GM12878 (cell line): ENCODE results near the gene AP1M2. TPM values are rescaled to one million over a fixed set of nuclear protein-coding genes. Genes with fewer than 3 reads are reported as not detected.
A peak's percentile ranks its signal among the peaks of the same experiment; 100 is the strongest.

Experiments
- ATAC-seq: fragments of 200-7000 bp; cut with Tn5 transposase; 3 replicates; pipeline ENCODE4 v1.9.1; 2020; ENCODE audit warnings: mild to moderate bottlenecking, moderate library complexity
- BruUV-seq: library from RNA; stranded (reverse); fragments of 400-500 nt; replicated peaks from 2 replicates; lab custom pipeline; 2021; lab: Mats Ljungman, UMichigan
- CTCF ChIA-PET: fragments of 300-600 bp; sonication (Branson Sonifier 250); formaldehyde crosslinking; extraction: SDS; loops from one replicate; lab custom pipeline; 2021; ENCODE audit warnings: inconsistent platforms; lab: Yijun Ruan, JAX
- POLR2A ChIA-PET: fragments of 350-600 bp; formaldehyde crosslinking; extraction: SDS; loops from one replicate; lab custom pipeline; 2021; ENCODE audit warnings: inconsistent platforms; lab: Charles Lee
- RAD21 ChIA-PET: fragments of 300-600 bp; sonication (Branson Sonifier 250); formaldehyde crosslinking; loops from one replicate; lab custom pipeline; 2023; ENCODE audit warnings: antibody characterized with exemption; ENCODE audit not compliant: unreplicated experiment; lab: Charles Lee
- SMC1A ChIA-PET: fragments of 300-600 bp; sonication (Branson Sonifier 250); formaldehyde crosslinking; loops from one replicate; lab custom pipeline; 2023; ENCODE audit not compliant: unreplicated experiment, uncharacterized antibody; lab: Charles Lee
- DNase-seq: peaks from one replicate; pipeline ENCODE4 v3.0.0-alpha.2; 2011; ENCODE audit warnings: low read depth, low spot score
- FAIRE-seq: peaks from 3 replicates; lab custom pipeline; 2011; peaks lifted over from hg19 to GRCh38; lab: Jason Lieb, UNC
- H2AFZ ChIP-seq: 2 replicates; pipeline ENCODE4 v1.6.0; 2011; ENCODE audit warnings: low read depth, low read length, control low read depth; ENCODE audit not compliant: control insufficient read depth
- H3K27ac ChIP-seq: 2 replicates; pipeline ENCODE4 v1.5.1; 2011; ENCODE audit warnings: control low read depth; ENCODE audit not compliant: control insufficient read depth, insufficient read depth
- H3K27me3 ChIP-seq, 2 experiments: replicated peaks in 1 of 2; 2 replicates each; pipeline versions ENCODE4 v1.6.0 to v1.6.1; 2011; ENCODE audit warnings: low read length in 1 of 2; ENCODE audit not compliant: control insufficient read depth in 2 of 2, insufficient read depth in 2 of 2
- H3K36me3 ChIP-seq, 2 experiments: 2 replicates each; pipeline ENCODE4 v1.5.1; 2011; ENCODE audit warnings: low read length in 1 of 2; ENCODE audit not compliant: control insufficient read depth in 2 of 2, insufficient read depth in 2 of 2
- H3K4me1 ChIP-seq: 2 replicates; pipeline ENCODE4 v1.6.1; 2011; ENCODE audit warnings: mild to moderate bottlenecking, low read length, moderate library complexity, mixed read lengths; ENCODE audit not compliant: control insufficient read depth, insufficient read depth
- H3K4me2 ChIP-seq: 2 replicates; pipeline ENCODE4 v1.6.0; 2011; ENCODE audit warnings: control low read depth; ENCODE audit not compliant: control insufficient read depth, insufficient read depth
- H3K4me3 ChIP-seq: fragments of 200-600 bp; sonication (generic); 2 replicates; pipeline ENCODE4 v1.5.1; 2016
- H3K79me2 ChIP-seq: 2 replicates; pipeline ENCODE4 v1.6.0; 2011; ENCODE audit warnings: low read length; ENCODE audit not compliant: control insufficient read depth, insufficient read depth
- H3K9ac ChIP-seq: 2 replicates; pipeline ENCODE4 v1.8.0; 2011; ENCODE audit warnings: low read length, control low read depth, mixed read lengths; ENCODE audit not compliant: control insufficient read depth, insufficient read depth
- H3K9me3 ChIP-seq: replicated peaks from 3 replicates; pipeline ENCODE4 v1.5.1; 2011; ENCODE audit warnings: mild to moderate bottlenecking, low read length; ENCODE audit not compliant: control insufficient read depth, insufficient read depth
- H4K20me1 ChIP-seq: 2 replicates; pipeline ENCODE4 v1.6.0; 2011; ENCODE audit not compliant: control insufficient read depth, insufficient read depth
- BMI1 ChIP-seq: fragments of 450-650 bp; IDR thresholded peaks from 2 replicates; pipeline ENCODE4 v1.6.1; 2016; ENCODE audit warnings: mild to moderate bottlenecking, moderate library complexity, borderline replicate concordance
- ETV6 ChIP-seq, 2 experiments: fragments of 450-650 bp in 1 of 2; IDR thresholded peaks in 1 of 2; conservative IDR thresholded peaks in 1 of 2; 2 replicates each; pipeline ENCODE4 v1.6.1; 2014; ENCODE audit warnings: antibody characterized with exemption in 1 of 2, borderline replicate concordance in 1 of 2, low read depth in 1 of 2, mild to moderate bottlenecking in 1 of 2, moderate library complexity in 1 of 2
- LARP7 ChIP-seq: fragments of 450-650 bp; IDR thresholded peaks from 2 replicates; pipeline ENCODE4 v1.6.1; 2017; ENCODE audit warnings: mild to moderate bottlenecking
- ZNF207 ChIP-seq: fragments of 450-650 bp; IDR thresholded peaks from 2 replicates; pipeline ENCODE4 v1.6.1; 2014; ENCODE audit warnings: antibody characterized with exemption, mild to moderate bottlenecking, borderline replicate concordance
- ZNF217 ChIP-seq: fragments of 450-650 bp; IDR thresholded peaks from 2 replicates; pipeline ENCODE4 v1.6.1; 2017; ENCODE audit warnings: antibody characterized with exemption, mild to moderate bottlenecking
- ZNF24 ChIP-seq: fragments of 450-650 bp; IDR thresholded peaks from 2 replicates; pipeline ENCODE4 v1.6.1; 2017; ENCODE audit warnings: antibody characterized with exemption, mild to moderate bottlenecking
- WGBS: methylation state at CpG from one replicate; pipeline ENCODE4 v1.1.6; 2016; ENCODE audit warnings: low lambda C conversion rate; ENCODE audit not compliant: insufficient replicate concordance, insufficient coverage; ENCODE audit errors: missing lambda C conversion rate; 5-methylcytosine and 5-hydroxymethylcytosine counted together
- in situ Hi-C: fragments of 300-500 bp; cut with MboI; formaldehyde crosslinking; loops from 9 replicates; pipeline ENCODE4 v1.14.3; 2018; ENCODE audit warnings: mixed read lengths
- intact Hi-C: fragments of 100-400 bp; cut with micrococcal nuclease; formaldehyde crosslinking; loops from one replicate; pipeline ENCODE4 v1.14.2; 2022; ENCODE audit not compliant: unreplicated experiment
- polyA plus RNA-seq, 11 experiments: library from polyadenylated mRNA; depleted of rRNA in 4 of 11; unstranded in 6 of 11; stranded (reverse) in 5 of 11; fragments of >200 nt; fragmentation: Nextera tagmentation in 4 of 11; fragmentation: Illumina TruSeq in 1 of 11; extraction: Ambion mirVana in 4 of 11; extraction: Trizol in 1 of 11; gene quantifications; 1 replicate in 1 of 11; 2 replicates in 10 of 11; pipeline versions ENCODE4 v1.2.1 to v1.2.3, GENCODE V29; 2011 to 2016; ENCODE audit warnings: inconsistent platforms in 2 of 11, missing spikeins in 2 of 11, low read depth in 1 of 11
- total RNA-seq, 4 experiments: library from RNA; depleted of rRNA in 3 of 4; stranded (reverse); fragments of >200 nt in 3 of 4; fragmentation: Illumina TruSeq in 1 of 4; extraction: Trizol in 1 of 4; gene quantifications; 2 replicates each; pipeline versions ENCODE4 v1.2.1 to v1.2.3, GENCODE V29; 2013 to 2021
- TF ChIP-seq, protein P1 (sequence below): IDR thresholded peaks from 2 replicates; pipeline ENCODE4 v1.6.1; 2011; ENCODE audit warnings: borderline replicate concordance, low read depth, mild to moderate bottlenecking, moderate library complexity, low read length; ENCODE audit not compliant: insufficient read depth, poor library complexity, severe bottlenecking
- TF ChIP-seq, protein P2 (sequence below): fragments of 450-650 bp; IDR thresholded peaks from 2 replicates; pipeline ENCODE4 v1.6.1; 2018; ENCODE audit warnings: borderline replicate concordance, mild to moderate bottlenecking; ENCODE audit not compliant: partially characterized antibody

Gene AP1M2
- total and polyA plus RNA-seq, 10 of the 15 experiments (the other 5 are each of a cell fraction or from before 2014, with no cell fraction given) = 0.72 TPM; not detected in 9

DNA sequence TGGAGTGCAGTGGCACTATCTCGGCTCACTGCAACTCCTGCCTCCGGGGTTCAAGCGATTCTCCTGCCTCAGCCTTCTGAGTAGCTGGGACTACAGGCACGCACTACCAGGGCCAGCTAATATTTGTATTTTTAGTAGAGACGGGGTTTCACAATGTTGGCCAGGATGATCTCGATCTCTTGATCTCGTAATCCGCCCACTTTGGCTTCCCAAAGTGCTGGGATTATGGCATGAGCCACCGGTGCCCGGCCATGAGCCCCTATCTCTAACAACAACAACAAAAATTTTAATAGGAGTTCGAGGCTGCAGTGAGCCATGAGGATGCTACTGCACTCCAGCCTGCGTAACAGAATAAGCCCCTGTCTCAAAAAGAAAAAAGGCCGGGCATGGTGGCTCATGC lies 5.0 kb downstream of the AP1M2 start:
- Histone ChIP-seq H3K79me2 (no peaks in the 10 kb centered on the region), H2AFZ (no peak overlapping the region), H3K27me3 (no peaks in the 10 kb centered on the region; a peak in 1 of 4 replicates), H4K20me1 (no peaks in the 10 kb centered on the region), H3K4me3 (no peak overlapping the region), H3K27ac (no peak overlapping the region), H3K4me2 (no peak overlapping the region), H3K36me3 (no peaks in the 10 kb centered on the region), H3K4me1 (peaks cover 2% of the 10 kb centered on the region; the same call in 1 of the 2 replicates), H3K9me3 (no peaks in the 10 kb centered on the region), H3K9ac (no peak overlapping the region)
- in situ Hi-C loops (loop anchor here (5.0 kb wide), 2 partner anchors 60 to 115 kb away; no protein-coding TSS in a partner anchor), intact Hi-C loops (no loop called here)
- ChIA-PET SMC1A (interaction anchor here (0.9 to 9.0 kb wide), 12 partner anchors 13 to 282 kb away, joined by 3 to 252 read pairs (median 4); partner anchors contain the start of gene QTRT1), RAD21 (interaction anchor here (0.7 to 5.7 kb wide), 18 partner anchors 8 to 184 kb away, joined by 3 to 250 read pairs (median 5); partner anchors contain the start of genes ATG4D, DNM2 and QTRT1), POLR2A (interaction anchor here (1.0 to 4.0 kb wide), 5 partner anchors 14 to 118 kb away, joined by 3 to 24 read pairs (median 3); no protein-coding TSS in a partner anchor), CTCF (interaction anchor here (0.6 to 9.3 kb wide), 30 partner anchors 9 to 277 kb away, joined by 3 to 397 read pairs (median 8); partner anchors contain the start of genes CDKN2D, DNM2 and QTRT1)
- no peak for ATAC-seq
- no TSS peak for BruUV-seq
- WGBS = 68% methylated on average over 13 of the region's 13 CpGs
- DNase-seq = no peak
- TF ChIP-seq ZNF207 (no peak), ZNF217 (no peak)
- no peak for FAIRE-seq

DNA sequence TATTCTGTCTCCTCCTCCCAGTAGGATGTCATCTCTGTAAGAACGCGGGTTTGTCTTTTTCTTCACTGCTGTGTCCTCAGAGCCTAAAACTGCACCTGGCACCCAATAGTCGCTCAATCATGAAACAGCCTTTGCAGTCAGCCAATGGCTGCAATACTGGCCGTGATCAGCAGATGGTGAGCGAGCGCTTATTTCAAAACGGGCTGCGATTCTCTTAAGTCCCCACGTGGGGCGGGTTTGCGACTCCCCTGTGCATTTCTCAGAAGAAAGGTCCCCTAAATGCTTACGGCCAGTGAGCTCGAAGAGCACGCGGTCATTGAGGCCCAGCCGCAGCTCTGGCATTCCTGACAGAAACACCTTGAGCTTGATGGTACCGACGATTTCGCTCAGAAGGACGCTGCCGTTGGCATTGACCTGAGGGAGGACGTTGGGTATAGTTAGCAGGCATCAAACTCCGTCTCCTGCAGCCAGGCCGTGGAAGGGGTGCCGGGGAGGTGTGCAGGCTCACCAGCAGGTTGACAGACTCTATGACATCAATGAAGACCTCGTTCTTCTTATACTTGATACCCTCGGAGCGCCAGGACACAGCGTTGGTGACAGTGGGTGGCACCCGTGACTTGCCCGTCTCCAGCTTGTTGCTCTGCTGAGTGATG lies 6.0 kb downstream of the AP1M2 start:
- Histone ChIP-seq H2AFZ (peak overlapping the region; percentile 56), H3K9ac (no peak overlapping the region), H3K4me3 (no peak overlapping the region), H4K20me1 (no peaks in the 10 kb centered on the region), H3K27ac (no peak overlapping the region), H3K27me3 (no peaks in the 10 kb centered on the region; a peak in 1 of 4 replicates), H3K9me3 (no peaks in the 10 kb centered on the region), H3K79me2 (no peaks in the 10 kb centered on the region), H3K36me3 (no peaks in the 10 kb centered on the region), H3K4me2 (peak overlapping the region; percentile 63; the same call in 1 of the 2 replicates), H3K4me1 (peaks cover 2% of the 10 kb centered on the region; the same call in 1 of the 2 replicates)
- ChIA-PET POLR2A (interaction anchor here (0.6 to 4.0 kb wide), 6 partner anchors 15 to 119 kb away, joined by 3 to 24 read pairs (median 4); no protein-coding TSS in a partner anchor), RAD21 (interaction anchor here (0.6 to 5.7 kb wide), 21 partner anchors 9 to 762 kb away, joined by 3 to 250 read pairs (median 5); partner anchors contain the start of genes ATG4D, CDC37, DNM2 and FBXL12), CTCF (interaction anchor here (0.6 to 9.3 kb wide), 47 partner anchors 10 to 289 kb away, joined by 3 to 397 read pairs (median 4); partner anchors contain the start of genes CDKN2D, DNM2, QTRT1 and TMED1), SMC1A (interaction anchor here (0.6 to 9.0 kb wide), 25 partner anchors 9 to 283 kb away, joined by 3 to 252 read pairs (median 4); partner anchors contain the start of gene QTRT1)
- WGBS = 20% methylated on average over 31 of the region's 31 CpGs
- in situ Hi-C loops = loop anchor here (5.0 kb wide), 2 partner anchors 61 to 116 kb away; no protein-coding TSS in a partner anchor
- no TSS peak for BruUV-seq
- FAIRE-seq (peak; percentile 97), DNase-seq (no peak), ATAC-seq (peak; percentile 96)
- intact Hi-C loops = loop anchor here (1.0 kb wide), 2 partner anchors 63 to 118 kb away; no protein-coding TSS in a partner anchor
- no peak for TF ChIP-seq BMI1
- no peak for TF ChIP-seq ZNF24
- no peak for TF ChIP-seq ETV6 (conservative IDR thresholded peaks at IDR 0.05 in 1 of 2, IDR thresholded peaks at IDR 0.05 in 1 of 2; ENCODE audit: borderline replicate concordance in 1 of 2, low read depth in 1 of 2)
- TF ChIP-seq, protein P1, sequence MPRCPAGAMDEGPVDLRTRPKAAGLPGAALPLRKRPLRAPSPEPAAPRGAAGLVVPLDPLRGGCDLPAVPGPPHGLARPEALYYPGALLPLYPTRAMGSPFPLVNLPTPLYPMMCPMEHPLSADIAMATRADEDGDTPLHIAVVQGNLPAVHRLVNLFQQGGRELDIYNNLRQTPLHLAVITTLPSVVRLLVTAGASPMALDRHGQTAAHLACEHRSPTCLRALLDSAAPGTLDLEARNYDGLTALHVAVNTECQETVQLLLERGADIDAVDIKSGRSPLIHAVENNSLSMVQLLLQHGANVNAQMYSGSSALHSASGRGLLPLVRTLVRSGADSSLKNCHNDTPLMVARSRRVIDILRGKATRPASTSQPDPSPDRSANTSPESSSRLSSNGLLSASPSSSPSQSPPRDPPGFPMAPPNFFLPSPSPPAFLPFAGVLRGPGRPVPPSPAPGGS = no peak
- TF ChIP-seq, protein P2, sequence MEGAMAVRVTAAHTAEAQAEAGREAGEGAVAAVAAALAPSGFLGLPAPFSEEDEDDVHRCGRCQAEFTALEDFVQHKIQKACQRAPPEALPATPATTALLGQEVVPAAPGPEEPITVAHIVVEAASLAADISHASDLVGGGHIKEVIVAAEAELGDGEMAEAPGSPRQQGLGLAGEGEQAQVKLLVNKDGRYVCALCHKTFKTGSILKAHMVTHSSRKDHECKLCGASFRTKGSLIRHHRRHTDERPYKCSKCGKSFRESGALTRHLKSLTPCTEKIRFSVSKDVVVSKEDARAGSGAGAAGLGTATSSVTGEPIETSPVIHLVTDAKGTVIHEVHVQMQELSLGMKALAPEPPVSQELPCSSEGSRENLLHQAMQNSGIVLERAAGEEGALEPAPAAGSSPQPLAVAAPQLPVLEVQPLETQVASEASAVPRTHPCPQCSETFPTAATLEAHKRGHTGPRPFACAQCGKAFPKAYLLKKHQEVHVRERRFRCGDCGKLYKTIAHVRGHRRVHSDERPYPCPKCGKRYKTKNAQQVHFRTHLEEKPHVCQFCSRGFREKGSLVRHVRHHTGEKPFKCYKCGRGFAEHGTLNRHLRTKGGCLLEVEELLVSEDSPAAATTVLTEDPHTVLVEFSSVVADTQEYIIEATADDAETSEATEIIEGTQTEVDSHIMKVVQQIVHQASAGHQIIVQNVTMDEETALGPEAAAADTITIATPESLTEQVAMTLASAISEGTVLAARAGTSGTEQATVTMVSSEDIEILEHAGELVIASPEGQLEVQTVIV = no peak
- TF ChIP-seq LARP7 = no peak; the same call in 1 of the 2 replicates
